GM19035 (cell line): ENCODE results near the gene MADD.
"Not testable (repeated sequence)": the region's sequence is repeated elsewhere in the genome, so short reads cannot be mapped to it uniquely, and the experiment has no call there.

Source experiments
- ATAC-seq: cut with Tn5 transposase; IDR thresholded peaks from one replicate; pipeline ENCODE4 v1.9.1; 2021; ENCODE audit not compliant: unreplicated experiment

MADD gene

GRCh38 chr11:47272706-47273105, 2.8 kb downstream of the MADD start:
- ATAC-seq = no peak

- ATAC-seq = no peak
Observed at GRCh38 chr11:47274495-47275235, 4.7 kb downstream of the MADD start.

- no peak for ATAC-seq
Observed at GRCh38 chr11:47276923-47277322, 7.0 kb downstream of the MADD start.

DNA sequence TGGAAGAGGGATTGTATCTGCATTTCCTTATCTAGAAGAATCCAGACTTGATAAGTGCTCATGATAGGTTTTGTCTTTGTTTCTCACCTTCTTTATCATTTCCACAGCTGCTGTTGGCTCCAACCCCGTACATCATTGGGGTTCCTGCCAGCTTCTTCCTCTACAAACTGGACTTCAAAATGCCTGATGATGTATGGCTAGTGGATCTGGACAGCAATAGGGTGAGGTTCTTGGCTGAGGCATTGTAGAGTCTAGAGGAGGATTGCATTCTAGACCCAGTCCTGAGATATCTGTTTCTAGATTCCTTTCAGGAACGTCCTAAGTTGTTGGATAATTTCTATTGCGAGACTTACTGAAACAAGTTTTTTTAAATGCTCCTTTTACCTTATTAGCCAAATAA, 8.1 kb downstream of the MADD start:
- ATAC-seq = no peak

GRCh38 chr11:47278769-47279168, 8.8 kb downstream of the MADD start:
- no peak for ATAC-seq

DNA sequence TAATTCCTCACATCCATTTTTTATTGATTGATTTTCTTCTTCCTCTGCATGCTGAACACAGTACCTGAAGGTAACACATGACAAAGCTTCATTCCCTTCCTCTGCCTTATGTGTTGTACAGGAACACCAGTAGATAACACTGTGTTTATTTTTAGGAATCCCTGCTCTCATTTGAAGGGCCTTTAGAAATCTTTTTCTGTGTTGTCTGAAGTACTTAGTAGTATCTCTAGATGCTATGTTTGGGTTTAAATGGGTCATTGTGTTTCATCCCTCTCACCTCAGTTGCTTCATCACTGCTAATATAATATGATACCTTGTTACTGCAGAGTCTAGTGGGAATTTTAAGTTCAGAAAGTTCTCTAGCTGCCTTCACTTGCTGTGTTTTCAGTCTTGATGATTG, 10.2 kb downstream of the MADD start:
- no peak for ATAC-seq

DNA sequence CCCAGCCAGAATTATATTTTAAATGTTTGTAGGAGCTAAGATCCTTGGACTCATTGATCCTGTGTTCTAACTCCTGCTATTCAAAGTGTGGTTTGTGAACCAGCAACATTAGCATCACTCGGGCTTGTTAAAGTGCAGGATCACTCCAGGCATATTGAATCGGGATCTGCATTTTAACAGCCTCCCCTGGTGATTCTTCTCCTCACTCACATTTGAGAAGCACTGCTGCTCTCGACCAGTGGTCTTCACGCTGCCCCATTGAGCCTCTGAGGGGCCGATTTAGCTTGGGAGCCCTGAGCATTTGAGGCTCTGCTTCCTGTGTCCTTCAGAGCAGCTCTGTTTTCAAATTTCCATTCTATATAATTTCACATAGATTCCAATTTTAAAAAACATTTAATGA, 10.9 kb downstream of the MADD start:
- ATAC-seq = no peak

DNA sequence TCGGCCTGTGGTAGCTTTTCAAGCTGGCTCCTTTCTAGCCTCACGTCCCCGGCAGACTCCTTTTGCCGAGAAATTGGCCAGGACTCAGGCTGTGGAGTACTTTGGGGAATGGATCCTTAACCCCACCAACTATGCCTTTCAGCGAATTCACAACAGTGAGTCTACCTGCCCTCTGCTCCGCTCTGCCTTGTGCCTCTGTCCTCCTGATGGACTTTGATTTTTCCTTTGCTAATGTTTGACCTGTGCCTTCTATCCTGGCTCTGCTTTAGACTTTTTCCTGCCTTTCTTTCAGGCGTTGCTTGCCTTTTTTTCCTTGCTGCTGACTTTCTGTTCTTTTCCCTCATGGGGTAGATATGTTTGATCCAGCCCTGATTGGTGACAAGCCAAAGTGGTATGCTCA, 12.5 kb downstream of the MADD start:
- no peak for ATAC-seq

DNA sequence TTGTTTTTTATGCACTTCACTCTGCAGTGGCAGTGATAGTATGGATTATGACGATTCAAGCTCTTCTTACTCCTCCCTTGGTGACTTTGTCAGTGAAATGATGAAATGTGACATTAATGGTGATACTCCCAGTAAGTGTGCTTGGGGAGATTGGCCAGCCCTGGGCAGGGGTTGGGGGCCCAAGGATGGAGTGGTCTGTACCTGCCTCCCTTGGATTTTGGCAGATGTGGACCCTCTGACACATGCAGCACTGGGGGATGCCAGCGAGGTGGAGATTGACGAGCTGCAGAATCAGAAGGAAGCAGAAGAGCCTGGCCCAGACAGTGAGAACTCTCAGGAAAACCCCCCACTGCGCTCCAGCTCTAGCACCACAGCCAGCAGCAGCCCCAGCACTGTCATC, 14.2 kb downstream of the MADD start:
- ATAC-seq = no peak

DNA sequence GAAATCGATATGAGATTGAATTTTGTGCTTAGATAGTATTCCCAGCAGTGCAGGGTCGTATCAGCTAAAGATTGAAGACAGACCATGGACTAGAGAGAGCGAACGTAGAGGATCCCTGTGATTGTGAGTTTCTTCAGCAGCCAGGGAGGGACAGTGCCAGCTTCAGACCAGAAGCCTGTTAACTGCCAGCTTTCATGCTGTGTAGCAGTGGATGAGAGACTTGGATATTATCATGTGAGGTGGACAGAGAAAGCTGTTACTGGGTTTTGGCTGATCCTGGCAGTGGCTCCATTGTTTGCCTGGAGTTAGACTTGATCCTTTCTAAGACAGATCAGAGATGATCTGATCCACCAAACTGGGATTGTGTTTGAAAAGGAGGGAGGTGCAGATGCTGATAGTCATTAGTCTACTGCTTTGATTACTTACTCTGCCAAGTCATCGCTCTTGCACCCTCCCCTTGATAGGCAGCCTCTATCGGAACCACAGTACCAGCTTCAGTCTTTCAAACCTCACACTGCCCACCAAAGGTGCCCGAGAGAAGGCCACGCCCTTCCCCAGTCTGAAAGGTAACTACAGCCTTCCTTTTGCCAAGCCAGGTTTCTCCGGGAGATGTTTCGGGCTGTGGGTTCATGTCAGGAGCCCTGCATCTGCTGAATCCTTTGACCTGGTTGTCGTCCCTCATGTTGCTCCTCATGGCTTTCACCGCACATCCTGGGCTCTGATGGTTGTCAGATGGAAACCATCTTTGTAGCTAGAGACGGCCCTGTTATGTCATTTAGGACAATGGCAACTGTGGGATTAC, 16.2 kb downstream of the MADD start:
- no peak for ATAC-seq

- ATAC-seq = no peak
Observed at GRCh38 chr11:47288066-47288465, 18.1 kb downstream of the MADD start.

GRCh38 chr11:47289856-47290255, 19.9 kb downstream of the MADD start:
- no peak for ATAC-seq

GRCh38 chr11:47295385-47295784, 25.5 kb downstream of the MADD start:
- ATAC-seq = no peak

GRCh38 chr11:47296045-47296444, 26.1 kb downstream of the MADD start:
- no peak for ATAC-seq

DNA sequence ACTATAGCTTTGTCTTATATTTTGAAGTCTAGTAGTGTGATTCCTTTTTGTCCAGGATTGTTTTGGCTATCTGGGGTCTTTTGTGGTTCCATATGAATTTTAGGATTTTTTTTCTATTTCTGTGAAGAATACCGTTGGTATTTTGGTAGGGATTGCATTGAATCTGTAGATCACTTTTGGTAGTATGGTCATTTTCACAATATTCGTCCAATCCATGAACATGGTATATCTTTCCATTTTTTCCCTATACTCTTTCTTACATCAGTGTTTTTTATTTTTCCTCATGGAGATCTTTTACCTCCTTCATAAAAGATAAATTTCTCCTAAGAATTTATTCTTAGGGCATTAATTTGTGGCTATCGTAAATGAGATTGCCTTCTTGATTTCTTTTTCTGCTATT, 29.1 kb downstream of the MADD start:
- ATAC-seq = no peak

DNA sequence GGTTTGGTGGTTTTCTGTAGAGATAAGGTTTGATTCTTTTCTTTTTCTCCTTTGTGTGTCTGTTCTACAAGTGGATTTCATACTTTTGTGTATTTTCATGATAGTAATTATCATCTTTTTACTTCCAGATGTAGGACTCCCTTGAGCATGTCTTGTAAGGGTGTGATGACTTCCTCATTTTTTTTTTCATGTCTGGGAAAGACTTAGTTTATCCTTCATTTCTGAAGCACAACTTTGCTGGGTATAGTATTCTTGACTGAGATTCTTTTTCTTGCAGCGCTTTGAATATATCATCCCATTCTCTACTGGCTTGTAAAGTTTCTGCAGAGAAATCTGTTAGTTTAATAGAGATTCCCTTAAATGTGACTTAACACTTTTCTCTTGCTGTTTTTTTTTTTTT, 32.9 kb downstream of the MADD start:
- ATAC-seq = no peak

- ATAC-seq = no peak
Observed at GRCh38 chr11:47305734-47306483, 36.0 kb downstream of the MADD start.

DNA sequence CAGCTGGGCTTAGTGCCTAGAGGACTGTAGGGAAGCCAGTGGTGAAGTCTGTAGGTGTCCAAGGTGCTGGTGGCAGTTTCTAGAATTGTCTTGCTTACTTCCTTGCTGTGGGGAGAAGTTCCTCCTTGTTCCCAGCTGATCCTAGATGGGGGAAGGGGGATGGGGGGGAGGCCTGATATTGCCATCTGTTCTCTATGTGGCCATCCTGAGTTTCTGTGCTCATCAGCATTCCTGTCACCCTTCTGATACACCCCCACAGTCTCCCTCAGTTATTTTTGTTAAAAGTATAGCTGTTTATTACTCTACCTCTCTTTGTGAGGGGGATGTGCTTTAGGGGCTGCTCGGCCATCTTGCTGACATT, 36.5 kb downstream of the MADD start:
- no peak for ATAC-seq

DNA sequence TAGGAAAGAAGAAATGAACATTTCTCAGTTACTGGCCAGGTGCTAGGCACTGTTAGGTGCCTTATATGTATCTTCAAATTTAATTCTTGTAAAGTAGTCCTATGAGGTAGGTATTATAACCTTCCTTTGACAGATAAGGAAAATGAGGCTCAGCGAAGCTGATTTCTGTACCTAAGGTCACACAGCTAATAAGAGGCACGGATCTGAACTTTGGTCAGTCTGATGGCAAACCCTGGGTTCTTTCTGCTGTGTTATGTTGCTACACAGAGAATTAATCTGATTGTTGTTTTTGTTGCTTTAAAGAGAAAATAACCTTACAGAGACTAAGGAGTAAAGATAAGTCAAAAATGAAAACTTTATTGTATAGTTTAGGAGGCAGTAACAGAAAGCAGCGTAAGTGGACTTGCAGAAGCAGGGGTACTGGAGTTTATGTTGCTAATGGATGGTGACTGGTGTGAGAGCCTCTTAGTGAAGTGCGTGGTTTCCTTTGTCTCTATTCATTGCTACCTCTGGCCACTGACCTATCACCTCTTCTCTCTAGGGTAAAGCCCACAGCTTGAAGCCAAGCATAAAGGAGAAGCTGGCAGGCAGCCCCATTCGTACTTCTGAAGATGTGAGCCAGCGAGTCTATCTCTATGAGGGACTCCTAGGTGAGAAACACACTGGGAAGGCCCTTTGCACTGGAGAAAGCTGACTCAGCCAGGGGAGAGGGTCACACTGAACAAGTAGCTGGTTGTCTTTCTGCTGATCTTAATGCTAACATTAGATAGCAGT, 38.3 kb downstream of the MADD start:
- no peak for ATAC-seq

- ATAC-seq = no peak
Observed at GRCh38 chr11:47314992-47315391, 45.1 kb downstream of the MADD start.

GRCh38 chr11:47316501-47316900, 46.6 kb downstream of the MADD start:
- not testable (repeated sequence) for ATAC-seq
